HCT116 (cell line): Measurements from ENCODE around the gene BAHCC1. TPM values are rescaled to one million over a fixed set of nuclear protein-coding genes. Genes with fewer than 3 reads are reported as not detected.
A peak's percentile ranks its signal among the peaks of the same experiment; 100 is the strongest.

ENCODE experiments used
- ATAC-seq: fragments of 200-7000 bp; cut with Tn5 transposase; 2 replicates; pipeline ENCODE4 v1.9.1; 2020; ENCODE audit warnings: mild to moderate bottlenecking, moderate library complexity
- BruUV-seq: library from RNA; stranded (reverse); fragments of 400-500 nt; replicated peaks from 2 replicates; lab custom pipeline; 2021; lab: Mats Ljungman, UMichigan
- CTCF ChIA-PET: fragments of 300-600 bp; sonication (Branson Sonifier 250); formaldehyde crosslinking; loops from one replicate; lab custom pipeline; 2021; ENCODE audit warnings: antibody characterized with exemption; lab: Charles Lee
- POLR2A ChIA-PET: fragments of 300-600, 350-600 bp; sonication (Branson Sonifier 250); formaldehyde crosslinking; loops from one replicate; lab custom pipeline; 2021; ENCODE audit warnings: antibody characterized with exemption; lab: Charles Lee
- RAD21 ChIA-PET, 2 experiments: fragments of 300-600 bp; sonication (Branson Sonifier 250); formaldehyde crosslinking; loops; one replicate each; lab custom pipeline; 2023; ENCODE audit warnings: low total read pairs in 2 of 2; ENCODE audit not compliant: uncharacterized antibody in 2 of 2, unreplicated experiment in 2 of 2, low non-redundant PET in 1 of 2; lab: Charles Lee
- DNase-seq: peaks from one replicate; pipeline ENCODE4 v3.0.0-alpha.2; 2010; ENCODE audit warnings: low read depth, low spot score
- H2AFZ ChIP-seq: fragments of 200-600 bp; shearing (Covaris generic), sonication (generic); 2 replicates; pipeline ENCODE4 v1.6.1; 2017; ENCODE audit warnings: low read depth, mixed run types, mixed read lengths, antibody characterized with exemption, low read length; ENCODE audit not compliant: poor library complexity, severe bottlenecking
- H3K27ac ChIP-seq: 2 replicates; pipeline ENCODE4 v1.5.1; 2012; ENCODE audit warnings: low read depth, low read length
- H3K27me3 ChIP-seq: fragments of 200-600 bp; sonication (generic); 2 replicates; pipeline ENCODE4 v1.6.1; 2016; ENCODE audit warnings: mixed run types, low read length, mixed read lengths; ENCODE audit not compliant: insufficient read depth
- H3K36me3 ChIP-seq, 2 experiments: fragments of 200-500 bp in 1 of 2; fragments of 200-600 bp in 1 of 2; sonication (Bioruptor generic) in 1 of 2; sonication (generic) in 1 of 2; 2 replicates each; pipeline versions ENCODE4 v1.5.1 to v1.6.1; 2014 to 2016; ENCODE audit warnings: low read length in 2 of 2, inconsistent platforms in 1 of 2, mixed read lengths in 1 of 2, mixed run types in 1 of 2; ENCODE audit not compliant: insufficient read depth in 2 of 2, control insufficient read depth in 1 of 2
- H3K4me1 ChIP-seq, 2 experiments: fragments of 200-600 bp in 1 of 2; sonication (generic) in 1 of 2; 2 replicates each; pipeline versions ENCODE4 v1.5.1 to v1.6.1; 2012 to 2017; ENCODE audit warnings: low read length in 2 of 2, inconsistent platforms in 1 of 2, mild to moderate bottlenecking in 1 of 2, mixed read lengths in 1 of 2, mixed run types in 1 of 2, moderate library complexity in 1 of 2; ENCODE audit not compliant: insufficient read depth in 2 of 2, control insufficient read depth in 1 of 2
- H3K4me2 ChIP-seq: fragments of 200-600 bp; sonication (generic); 2 replicates; pipeline ENCODE4 v1.6.1; 2017; ENCODE audit warnings: mixed run types, low read length, mixed read lengths
- H3K4me3 ChIP-seq, 2 experiments: fragments of 200-600 bp in 1 of 2; sonication (generic) in 1 of 2; replicated peaks in 1 of 2; 2 replicates each; pipeline ENCODE4 v1.5.1; 2011 to 2016; ENCODE audit warnings: low read length in 2 of 2, control low read depth in 1 of 2, low read depth in 1 of 2, mild to moderate bottlenecking in 1 of 2, mixed read lengths in 1 of 2, mixed run types in 1 of 2
- H3K79me2 ChIP-seq: fragments of 200-600 bp; sonication (generic); 2 replicates; pipeline ENCODE4 v1.6.1; 2017; ENCODE audit warnings: mild to moderate bottlenecking, mixed run types, low read length, moderate library complexity, mixed read lengths; ENCODE audit not compliant: insufficient read depth
- H3K9ac ChIP-seq: fragments of 200-600 bp; sonication (generic); 2 replicates; pipeline ENCODE4 v1.6.1; 2016; ENCODE audit warnings: low read length, mixed read lengths
- H3K9me2 ChIP-seq: fragments of 200-600 bp; sonication (generic), shearing (Covaris generic); 2 replicates; pipeline ENCODE4 v1.6.1; 2017; ENCODE audit warnings: mixed run types, mild to moderate bottlenecking, moderate library complexity; ENCODE audit not compliant: insufficient read depth
- H3K9me3 ChIP-seq, 2 experiments: fragments of 200-500 bp in 1 of 2; fragments of 200-600 bp in 1 of 2; sonication (Bioruptor generic) in 1 of 2; sonication (generic) in 1 of 2; 2 replicates each; pipeline ENCODE4 v1.6.1; 2014 to 2017; ENCODE audit warnings: low read length in 2 of 2, mixed read lengths in 2 of 2, inconsistent platforms in 1 of 2, low read depth in 1 of 2, mild to moderate bottlenecking in 1 of 2, mixed run types in 1 of 2, moderate library complexity in 1 of 2; ENCODE audit not compliant: control insufficient read depth in 1 of 2, insufficient read depth in 1 of 2
- H4K20me1 ChIP-seq: fragments of 200-600 bp; sonication (generic), shearing (Covaris generic); 2 replicates; pipeline ENCODE4 v1.6.1; 2017; ENCODE audit warnings: mixed run types, mild to moderate bottlenecking, moderate library complexity; ENCODE audit not compliant: insufficient read depth
- CBX3 ChIP-seq: IDR thresholded peaks from 2 replicates; pipeline ENCODE4 v1.6.1; 2012; ENCODE audit warnings: low read depth
- CEBPB ChIP-seq: IDR thresholded peaks from 2 replicates; pipeline ENCODE4 v1.6.1; 2012; ENCODE audit warnings: low read depth
- EZH2 ChIP-seq: fragments of 200-600 bp; sonication (generic); IDR thresholded peaks from 2 replicates; pipeline ENCODE4 v1.6.1; 2017; ENCODE audit warnings: antibody characterized with exemption, mixed run types
- EZH2phosphoT487 ChIP-seq: fragments of 200-600 bp; IDR thresholded peaks from 2 replicates; pipeline ENCODE4 v1.6.1; 2018; ENCODE audit warnings: antibody characterized with exemption, borderline replicate concordance
- FOSL1 ChIP-seq: IDR thresholded peaks from 2 replicates; pipeline ENCODE4 v1.6.1; 2012; ENCODE audit warnings: low read depth
- POLR2AphosphoS5 ChIP-seq: IDR thresholded peaks from 2 replicates; pipeline ENCODE4 v1.6.1; 2011; ENCODE audit warnings: mild to moderate bottlenecking, low read depth, low read length, moderate library complexity
- RAD21 ChIP-seq: IDR thresholded peaks from 2 replicates; pipeline ENCODE4 v1.6.1; 2012; ENCODE audit warnings: low read depth, mild to moderate bottlenecking
- SP1 ChIP-seq: IDR thresholded peaks from 2 replicates; pipeline ENCODE4 v1.6.1; 2012; ENCODE audit warnings: low read depth
- TCF7L2 ChIP-seq: IDR thresholded peaks from 2 replicates; pipeline ENCODE4 v1.7.0; 2011; ENCODE audit warnings: borderline replicate concordance, inconsistent platforms; ENCODE audit not compliant: insufficient read depth, insufficient read length; ENCODE audit errors: extremely low read depth
- YY1 ChIP-seq: IDR thresholded peaks from 2 replicates; pipeline ENCODE4 v1.6.1; 2011; ENCODE audit warnings: low read length, low read depth, moderate library complexity, mild to moderate bottlenecking; ENCODE audit not compliant: insufficient replicate concordance; ENCODE audit errors: extremely low read depth
- ZFX ChIP-seq: fragments of 450-650 bp; IDR thresholded peaks from 2 replicates; pipeline ENCODE4 v1.6.1; 2017
- ZNF274 ChIP-seq: fragments of 200-500 bp; sonication (Bioruptor generic); IDR thresholded peaks from 2 replicates; pipeline ENCODE4 v1.6.1; 2014; ENCODE audit warnings: mild to moderate bottlenecking, low read depth, low read length, inconsistent platforms
- intact Hi-C: fragments of 100-400 bp; cut with micrococcal nuclease; formaldehyde crosslinking; loops from 2 replicates; pipeline ENCODE4 v1.10.0; 2022
- total RNA-seq: library from RNA; stranded (reverse); gene quantifications from one replicate; pipeline ENCODE4 v1.2.1, GENCODE V29; 2021; ENCODE audit not compliant: unreplicated experiment
- TF ChIP-seq, protein P1 (sequence below), 3 experiments: fragments of 200-600 bp in 1 of 3; sonication (generic) in 1 of 3; IDR thresholded peaks in 2 of 3; conservative IDR thresholded peaks in 1 of 3; 2 replicates each; pipeline ENCODE4 v1.5.1; 2012 to 2017; ENCODE audit warnings: low read depth in 2 of 3, low read length in 2 of 3, antibody characterized with exemption in 1 of 3, borderline replicate concordance in 1 of 3, control low read depth in 1 of 3, mild to moderate bottlenecking in 1 of 3, mixed read lengths in 1 of 3, mixed run types in 1 of 3, moderate library complexity in 1 of 3; ENCODE audit not compliant: insufficient read depth in 1 of 3
- TF ChIP-seq, protein P2 (sequence below): IDR thresholded peaks from 2 replicates; pipeline ENCODE4 v1.6.1; 2012
- TF ChIP-seq, protein P3 (sequence below): IDR thresholded peaks from 2 replicates; pipeline ENCODE4 v1.6.1; 2011; ENCODE audit warnings: mild to moderate bottlenecking, low read length, moderate library complexity; ENCODE audit not compliant: insufficient replicate concordance; ENCODE audit errors: extremely low read depth
- TF ChIP-seq, protein P4 (sequence below): IDR thresholded peaks from 2 replicates; pipeline ENCODE4 v1.6.1; 2012; ENCODE audit warnings: low read depth
- TF ChIP-seq, protein P5 (sequence below): IDR thresholded peaks from 2 replicates; pipeline ENCODE4 v1.6.1; 2012

The BAHCC1 gene
- total RNA-seq, 1 experiment from 2014 or later: 45.2 TPM

DNA sequence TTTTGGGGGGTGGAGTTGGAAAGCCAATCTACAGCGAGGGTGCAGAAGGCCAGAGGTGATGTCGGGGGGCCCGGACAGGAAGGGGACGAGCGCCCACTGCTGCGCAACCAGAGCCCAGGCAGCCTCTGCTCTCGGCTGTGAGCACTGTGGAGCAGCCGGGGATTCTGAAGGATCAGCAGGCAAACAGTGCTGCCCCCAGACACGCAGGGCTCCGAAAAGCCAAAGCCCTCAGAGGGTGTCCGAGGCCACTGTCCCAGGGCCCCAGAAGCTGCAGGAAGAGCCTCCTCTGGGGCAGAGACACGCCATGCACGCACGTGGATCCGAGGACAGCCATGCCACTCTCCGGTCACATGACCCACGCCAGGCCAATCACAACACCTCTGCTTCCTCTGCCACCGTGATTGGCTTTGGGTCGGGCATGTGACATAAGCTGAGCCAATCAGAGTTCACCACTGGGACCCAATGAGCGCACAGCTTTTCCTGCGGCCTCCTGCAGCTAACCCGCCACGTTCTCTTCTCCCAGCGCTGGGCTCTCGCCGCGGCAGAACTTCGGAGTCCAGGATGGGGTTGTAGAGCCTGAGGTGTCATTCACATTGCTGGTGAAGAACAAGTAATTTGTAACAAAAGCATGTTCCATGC, 76.7 kb downstream of the BAHCC1 start:
- H3K79me2 ChIP-seq: no peaks in the 10 kb centered on the region
- POLR2A ChIA-PET: interaction anchor here (0.7 to 2.5 kb wide), 25 partner anchors 8 to 304 kb away, joined by 3 to 14 read pairs (median 4); partner anchors contain the start of gene BAHCC1
- H4K20me1 ChIP-seq: no peaks in the 10 kb centered on the region
- ATAC-seq (peak; percentile 94), DNase-seq (peak; percentile 99)
- H3K27ac ChIP-seq: peak overlapping the region; percentile 59
- H3K9me3 ChIP-seq: no peaks in the 10 kb centered on the region
- H3K27me3 ChIP-seq: no peaks in the 10 kb centered on the region
- H3K4me1 ChIP-seq: peaks cover 6 to 30% of the 10 kb centered on the region in 2 experiments; a peak in 3 of 4 replicates
- CTCF ChIA-PET: interaction anchor here (0.6 to 1.7 kb wide), 26 partner anchors 8 to 374 kb away, joined by 3 to 21 read pairs (median 4); partner anchors contain the start of genes BAHCC1 and SLC38A10
- RAD21 ChIA-PET: interaction anchor here (0.6 to 1.1 kb wide), 15 partner anchors 13 to 219 kb away, joined by 3 to 8 read pairs (median 4); partner anchors contain the start of genes SLC38A10 (in 2 of the 2) and BAHCC1 (in 1 of the 2)
- H3K9ac ChIP-seq: peak overlapping the region; percentile 70
- peak overlapping the region; percentile 51 to 58 for H3K4me3 ChIP-seq
- no TSS peak for BruUV-seq
- H3K36me3 ChIP-seq: no peaks in the 10 kb centered on the region
- peak overlapping the region; percentile 81 for H3K4me2 ChIP-seq
- no peak overlapping the region for H2AFZ ChIP-seq
- no peaks in the 10 kb centered on the region for H3K9me2 ChIP-seq
- intact Hi-C loops: loop anchor here (1.0 to 5.0 kb wide), 6 partner anchors 69 to 330 kb away; partner anchors contain the start of gene BAHCC1
- TF ChIP-seq EZH2phosphoT487 (no peak), ZFX (peak; percentile 38; the same call in 1 of the 2 replicates), EZH2 (no peak), CBX3 (no peak), CEBPB (no peak), SP1 (peak; percentile 98), RAD21 (peak; percentile 99), YY1 (peak; percentile 95), FOSL1 (no peak), TCF7L2 (no peak), ZNF274 (no peak), POLR2AphosphoS5 (peak; percentile 98)
- TF ChIP-seq, protein P1, sequence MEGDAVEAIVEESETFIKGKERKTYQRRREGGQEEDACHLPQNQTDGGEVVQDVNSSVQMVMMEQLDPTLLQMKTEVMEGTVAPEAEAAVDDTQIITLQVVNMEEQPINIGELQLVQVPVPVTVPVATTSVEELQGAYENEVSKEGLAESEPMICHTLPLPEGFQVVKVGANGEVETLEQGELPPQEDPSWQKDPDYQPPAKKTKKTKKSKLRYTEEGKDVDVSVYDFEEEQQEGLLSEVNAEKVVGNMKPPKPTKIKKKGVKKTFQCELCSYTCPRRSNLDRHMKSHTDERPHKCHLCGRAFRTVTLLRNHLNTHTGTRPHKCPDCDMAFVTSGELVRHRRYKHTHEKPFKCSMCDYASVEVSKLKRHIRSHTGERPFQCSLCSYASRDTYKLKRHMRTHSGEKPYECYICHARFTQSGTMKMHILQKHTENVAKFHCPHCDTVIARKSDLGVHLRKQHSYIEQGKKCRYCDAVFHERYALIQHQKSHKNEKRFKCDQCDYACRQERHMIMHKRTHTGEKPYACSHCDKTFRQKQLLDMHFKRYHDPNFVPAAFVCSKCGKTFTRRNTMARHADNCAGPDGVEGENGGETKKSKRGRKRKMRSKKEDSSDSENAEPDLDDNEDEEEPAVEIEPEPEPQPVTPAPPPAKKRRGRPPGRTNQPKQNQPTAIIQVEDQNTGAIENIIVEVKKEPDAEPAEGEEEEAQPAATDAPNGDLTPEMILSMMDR (IDR thresholded peaks at IDR 0.05 in 2 of 3, conservative IDR thresholded peaks at IDR 0.05 in 1 of 3; ENCODE audit: borderline replicate concordance in 1 of 3, insufficient read depth in 1 of 3, low read depth in 2 of 3, low read length in 2 of 3): peak; percentile 74 to 90 (median 88)
- TF ChIP-seq, protein P2, sequence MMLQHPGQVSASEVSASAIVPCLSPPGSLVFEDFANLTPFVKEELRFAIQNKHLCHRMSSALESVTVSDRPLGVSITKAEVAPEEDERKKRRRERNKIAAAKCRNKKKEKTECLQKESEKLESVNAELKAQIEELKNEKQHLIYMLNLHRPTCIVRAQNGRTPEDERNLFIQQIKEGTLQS: no peak
- TF ChIP-seq, protein P3, sequence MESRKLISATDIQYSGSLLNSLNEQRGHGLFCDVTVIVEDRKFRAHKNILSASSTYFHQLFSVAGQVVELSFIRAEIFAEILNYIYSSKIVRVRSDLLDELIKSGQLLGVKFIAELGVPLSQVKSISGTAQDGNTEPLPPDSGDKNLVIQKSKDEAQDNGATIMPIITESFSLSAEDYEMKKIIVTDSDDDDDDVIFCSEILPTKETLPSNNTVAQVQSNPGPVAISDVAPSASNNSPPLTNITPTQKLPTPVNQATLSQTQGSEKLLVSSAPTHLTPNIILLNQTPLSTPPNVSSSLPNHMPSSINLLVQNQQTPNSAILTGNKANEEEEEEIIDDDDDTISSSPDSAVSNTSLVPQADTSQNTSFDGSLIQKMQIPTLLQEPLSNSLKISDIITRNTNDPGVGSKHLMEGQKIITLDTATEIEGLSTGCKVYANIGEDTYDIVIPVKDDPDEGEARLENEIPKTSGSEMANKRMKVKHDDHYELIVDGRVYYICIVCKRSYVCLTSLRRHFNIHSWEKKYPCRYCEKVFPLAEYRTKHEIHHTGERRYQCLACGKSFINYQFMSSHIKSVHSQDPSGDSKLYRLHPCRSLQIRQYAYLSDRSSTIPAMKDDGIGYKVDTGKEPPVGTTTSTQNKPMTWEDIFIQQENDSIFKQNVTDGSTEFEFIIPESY: no peak
- TF ChIP-seq, protein P4, sequence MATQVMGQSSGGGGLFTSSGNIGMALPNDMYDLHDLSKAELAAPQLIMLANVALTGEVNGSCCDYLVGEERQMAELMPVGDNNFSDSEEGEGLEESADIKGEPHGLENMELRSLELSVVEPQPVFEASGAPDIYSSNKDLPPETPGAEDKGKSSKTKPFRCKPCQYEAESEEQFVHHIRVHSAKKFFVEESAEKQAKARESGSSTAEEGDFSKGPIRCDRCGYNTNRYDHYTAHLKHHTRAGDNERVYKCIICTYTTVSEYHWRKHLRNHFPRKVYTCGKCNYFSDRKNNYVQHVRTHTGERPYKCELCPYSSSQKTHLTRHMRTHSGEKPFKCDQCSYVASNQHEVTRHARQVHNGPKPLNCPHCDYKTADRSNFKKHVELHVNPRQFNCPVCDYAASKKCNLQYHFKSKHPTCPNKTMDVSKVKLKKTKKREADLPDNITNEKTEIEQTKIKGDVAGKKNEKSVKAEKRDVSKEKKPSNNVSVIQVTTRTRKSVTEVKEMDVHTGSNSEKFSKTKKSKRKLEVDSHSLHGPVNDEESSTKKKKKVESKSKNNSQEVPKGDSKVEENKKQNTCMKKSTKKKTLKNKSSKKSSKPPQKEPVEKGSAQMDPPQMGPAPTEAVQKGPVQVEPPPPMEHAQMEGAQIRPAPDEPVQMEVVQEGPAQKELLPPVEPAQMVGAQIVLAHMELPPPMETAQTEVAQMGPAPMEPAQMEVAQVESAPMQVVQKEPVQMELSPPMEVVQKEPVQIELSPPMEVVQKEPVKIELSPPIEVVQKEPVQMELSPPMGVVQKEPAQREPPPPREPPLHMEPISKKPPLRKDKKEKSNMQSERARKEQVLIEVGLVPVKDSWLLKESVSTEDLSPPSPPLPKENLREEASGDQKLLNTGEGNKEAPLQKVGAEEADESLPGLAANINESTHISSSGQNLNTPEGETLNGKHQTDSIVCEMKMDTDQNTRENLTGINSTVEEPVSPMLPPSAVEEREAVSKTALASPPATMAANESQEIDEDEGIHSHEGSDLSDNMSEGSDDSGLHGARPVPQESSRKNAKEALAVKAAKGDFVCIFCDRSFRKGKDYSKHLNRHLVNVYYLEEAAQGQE: no peak
- TF ChIP-seq, protein P5, sequence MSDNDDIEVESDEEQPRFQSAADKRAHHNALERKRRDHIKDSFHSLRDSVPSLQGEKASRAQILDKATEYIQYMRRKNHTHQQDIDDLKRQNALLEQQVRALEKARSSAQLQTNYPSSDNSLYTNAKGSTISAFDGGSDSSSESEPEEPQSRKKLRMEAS: peak; percentile 100
